IPS-15b (cell line): ENCODE results near the gene B3GAT1.

ENCODE experiments used
- H3K27me3 ChIP-seq: one replicate; pipeline ENCODE4 v1.6.1; 2013; ENCODE audit warnings: low read length; ENCODE audit not compliant: control insufficient read depth, insufficient read depth
- H3K36me3 ChIP-seq: one replicate; pipeline ENCODE4 v1.6.1; 2013; ENCODE audit warnings: low read length; ENCODE audit not compliant: control insufficient read depth, insufficient read depth
- H3K4me1 ChIP-seq: one replicate; pipeline ENCODE4 v1.6.1; 2013; ENCODE audit warnings: mild to moderate bottlenecking, low read length; ENCODE audit not compliant: control insufficient read depth, insufficient read depth
- H3K4me3 ChIP-seq: one replicate; pipeline ENCODE4 v1.5.1; 2013; ENCODE audit warnings: low read depth, low read length
- H3K9ac ChIP-seq: one replicate; pipeline ENCODE4 v1.6.1; 2013; ENCODE audit warnings: low read depth, mild to moderate bottlenecking, low read length
- H3K9me3 ChIP-seq: one replicate; pipeline ENCODE4 v1.6.1; 2013; ENCODE audit warnings: mild to moderate bottlenecking, low read length; ENCODE audit not compliant: control insufficient read depth, insufficient read depth

B3GAT1 gene

DNA sequence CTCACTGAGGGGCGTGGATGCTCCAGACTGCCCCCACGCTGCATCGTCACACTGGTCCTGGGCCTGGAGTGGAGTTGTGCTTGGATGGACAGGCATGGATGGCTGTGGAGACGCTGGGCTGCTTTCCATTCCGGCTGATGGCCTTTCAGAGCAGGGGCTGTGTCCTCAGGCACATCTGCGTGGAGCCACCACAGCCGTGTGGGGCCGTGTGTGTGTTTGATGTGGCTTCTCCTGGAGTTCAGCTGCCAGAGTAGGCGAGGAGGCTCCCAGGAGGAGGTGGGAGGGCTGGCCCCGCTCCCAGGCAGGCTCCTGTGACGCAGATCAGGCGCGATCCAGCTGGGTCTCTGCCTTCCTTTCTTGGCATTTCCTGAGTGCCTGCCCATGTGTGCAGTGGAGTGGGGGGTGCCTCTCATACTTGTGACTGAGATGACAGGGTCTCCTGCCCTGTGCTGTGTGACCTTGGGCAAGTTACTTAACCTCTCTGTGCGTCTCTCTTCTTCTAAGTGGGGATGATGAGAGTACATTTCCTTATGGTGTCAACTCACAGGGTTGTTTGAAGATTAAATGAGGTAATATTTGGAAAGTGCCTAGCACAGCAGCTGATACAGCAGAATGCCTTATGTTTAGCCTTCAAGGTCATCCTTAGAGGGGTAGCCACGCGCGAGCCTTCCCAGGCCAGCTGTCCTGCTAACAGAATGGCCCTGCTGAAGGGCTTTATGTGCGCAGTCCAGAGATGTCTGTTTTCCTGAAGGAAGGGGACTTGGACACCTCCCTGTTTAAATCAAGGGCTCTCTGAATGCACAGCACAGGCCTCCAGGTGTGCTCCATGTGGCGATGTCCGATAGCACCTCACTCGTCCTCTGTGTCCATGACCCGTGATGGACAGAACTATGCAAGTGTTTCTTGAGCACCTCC lies 46.8 kb downstream of the B3GAT1 start:
- H3K9ac ChIP-seq, result no peak overlapping the region
- no peaks in the 10 kb centered on the region for H3K36me3 ChIP-seq
- no peaks in the 10 kb centered on the region for H3K27me3 ChIP-seq
- no peak overlapping the region for H3K4me3 ChIP-seq
- H3K4me1 ChIP-seq, result no peaks in the 10 kb centered on the region
- H3K9me3 ChIP-seq, result no peaks in the 10 kb centered on the region

DNA sequence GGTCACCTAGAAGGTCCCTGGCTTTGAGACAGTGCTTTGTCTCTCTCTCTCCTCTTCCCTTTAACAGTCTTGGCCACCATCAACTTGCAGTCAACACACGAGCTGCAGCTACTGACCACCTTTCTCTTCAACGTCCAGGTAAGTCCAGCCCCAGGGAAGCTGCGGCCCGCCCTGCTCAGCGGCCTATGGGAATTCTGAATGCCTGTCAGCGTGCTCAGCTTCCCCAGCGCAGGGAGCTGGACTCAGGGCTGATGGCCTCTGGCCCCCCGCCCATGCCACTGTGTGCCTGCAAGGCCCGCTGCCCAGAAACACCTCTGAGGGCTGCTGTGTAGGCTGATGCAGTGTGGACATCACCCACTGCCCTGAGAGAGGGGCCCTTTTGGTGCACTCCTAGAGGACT lies 47.8 kb downstream of the B3GAT1 start:
- Histone ChIP-seq H3K9me3 (no peaks in the 10 kb centered on the region), H3K4me1 (no peaks in the 10 kb centered on the region), H3K36me3 (no peaks in the 10 kb centered on the region), H3K9ac (no peak overlapping the region), H3K4me3 (no peak overlapping the region), H3K27me3 (no peaks in the 10 kb centered on the region)

DNA sequence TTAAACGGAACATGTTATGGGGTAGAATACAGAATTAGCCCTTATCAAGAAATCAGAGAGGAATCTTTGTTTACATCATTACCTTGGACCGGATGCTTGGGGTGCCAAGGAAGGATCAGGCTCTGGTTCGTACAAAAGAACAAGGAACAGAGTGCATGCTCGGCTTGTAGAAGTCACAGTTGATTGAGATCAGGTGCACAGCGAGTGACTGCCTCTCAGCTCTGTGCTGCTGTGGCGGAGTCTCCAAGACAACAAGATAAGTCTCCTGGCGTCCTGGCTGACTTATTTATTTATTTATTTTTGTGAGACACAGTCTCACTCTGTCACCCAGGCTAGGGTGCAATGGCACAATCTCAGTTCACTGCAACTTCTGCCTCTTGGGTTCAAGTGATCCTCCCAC lies 48.5 kb downstream of the B3GAT1 start:
- Histone ChIP-seq H3K4me3 (no peak overlapping the region), H3K4me1 (no peaks in the 10 kb centered on the region), H3K27me3 (no peaks in the 10 kb centered on the region), H3K9ac (no peak overlapping the region), H3K36me3 (no peaks in the 10 kb centered on the region), H3K9me3 (no peaks in the 10 kb centered on the region)

DNA sequence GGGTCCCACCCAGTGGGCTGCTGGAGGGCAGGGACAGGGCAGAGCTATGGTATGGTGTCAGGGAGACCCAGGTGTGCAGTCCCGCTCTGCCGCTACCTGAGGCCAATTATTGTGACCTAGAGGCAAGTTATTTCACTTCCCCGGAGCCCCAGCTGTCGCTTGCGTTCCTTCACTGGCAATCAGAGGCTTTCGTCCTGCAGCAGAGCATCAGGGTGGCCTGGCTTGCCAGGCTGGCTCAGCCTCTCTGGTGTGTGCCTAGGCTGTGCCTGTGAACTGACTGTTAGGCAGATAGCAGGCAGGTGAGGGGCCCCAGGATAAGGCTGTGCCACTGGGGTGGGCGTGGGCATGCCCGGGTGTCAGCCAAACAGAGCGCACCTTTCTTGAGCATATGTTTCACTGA lies 48.9 kb downstream of the B3GAT1 start:
- no peaks in the 10 kb centered on the region for H3K4me1 ChIP-seq
- no peak overlapping the region for H3K9ac ChIP-seq
- H3K4me3 ChIP-seq, result no peak overlapping the region
- no peaks in the 10 kb centered on the region for H3K27me3 ChIP-seq
- no peaks in the 10 kb centered on the region for H3K36me3 ChIP-seq
- no peaks in the 10 kb centered on the region for H3K9me3 ChIP-seq

DNA sequence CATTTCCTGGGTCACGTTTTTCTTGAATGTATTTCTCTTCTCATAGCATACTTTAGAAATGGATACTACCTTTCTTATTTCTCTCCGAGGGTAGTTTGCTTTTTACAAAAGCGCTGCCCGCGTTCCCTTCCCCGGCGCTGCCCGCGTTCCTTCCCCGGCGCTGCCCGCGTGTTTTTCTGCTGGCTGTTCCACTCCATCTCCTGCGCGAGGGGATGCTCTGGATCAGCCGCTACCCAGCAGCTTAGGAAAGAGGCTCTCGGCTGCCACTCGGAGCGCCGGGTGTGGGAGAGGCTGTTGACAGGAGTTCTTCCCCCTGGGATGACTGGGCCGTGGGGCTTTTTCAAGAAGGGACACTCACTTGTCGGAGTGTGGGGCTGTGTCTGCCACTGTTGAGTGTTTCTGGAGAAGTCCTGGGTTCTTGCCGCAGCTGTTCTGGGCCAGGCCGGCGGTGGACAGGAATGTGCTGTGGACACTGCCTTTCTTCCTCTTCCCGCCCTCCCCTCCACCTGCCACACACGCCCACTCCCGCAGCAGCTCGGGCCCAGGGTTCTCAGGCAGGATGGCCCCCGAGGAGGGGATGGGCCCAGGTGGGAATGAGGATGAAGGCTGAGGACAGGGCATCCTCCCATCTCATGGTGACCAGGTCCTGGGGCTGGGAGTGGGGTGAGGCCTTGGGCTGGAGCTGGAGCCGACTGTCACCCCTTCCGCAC lies 49.7 kb downstream of the B3GAT1 start:
- no peaks in the 10 kb centered on the region for H3K27me3 ChIP-seq
- no peaks in the 10 kb centered on the region for H3K4me1 ChIP-seq
- H3K4me3 ChIP-seq, result no peak overlapping the region
- no peaks in the 10 kb centered on the region for H3K9me3 ChIP-seq
- no peak overlapping the region for H3K9ac ChIP-seq
- no peaks in the 10 kb centered on the region for H3K36me3 ChIP-seq

DNA sequence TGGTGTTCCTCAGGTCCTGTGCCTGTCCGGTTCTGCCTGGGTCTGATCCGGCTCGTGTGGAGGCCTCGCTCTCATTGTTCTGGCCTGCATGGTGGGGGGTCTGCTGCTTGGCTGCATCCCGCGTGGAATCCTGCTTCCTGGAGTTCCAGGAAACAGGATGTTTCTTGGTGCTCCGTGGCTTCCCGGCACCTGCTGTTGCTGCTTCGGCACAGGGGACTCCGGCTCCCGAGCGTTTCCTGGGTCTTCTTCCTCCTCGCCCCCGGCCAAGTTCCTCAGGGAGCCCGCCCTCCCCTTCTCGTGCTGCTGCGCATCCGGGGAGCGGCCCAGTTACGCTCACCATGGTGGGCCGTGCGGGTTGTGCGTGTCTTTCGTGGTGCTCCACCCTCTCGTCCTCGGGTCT lies 50.4 kb downstream of the B3GAT1 start:
- Histone ChIP-seq H3K36me3 (no peaks in the 10 kb centered on the region), H3K27me3 (no peaks in the 10 kb centered on the region), H3K4me3 (no peak overlapping the region), H3K9ac (no peak overlapping the region), H3K9me3 (no peaks in the 10 kb centered on the region), H3K4me1 (no peaks in the 10 kb centered on the region)

DNA sequence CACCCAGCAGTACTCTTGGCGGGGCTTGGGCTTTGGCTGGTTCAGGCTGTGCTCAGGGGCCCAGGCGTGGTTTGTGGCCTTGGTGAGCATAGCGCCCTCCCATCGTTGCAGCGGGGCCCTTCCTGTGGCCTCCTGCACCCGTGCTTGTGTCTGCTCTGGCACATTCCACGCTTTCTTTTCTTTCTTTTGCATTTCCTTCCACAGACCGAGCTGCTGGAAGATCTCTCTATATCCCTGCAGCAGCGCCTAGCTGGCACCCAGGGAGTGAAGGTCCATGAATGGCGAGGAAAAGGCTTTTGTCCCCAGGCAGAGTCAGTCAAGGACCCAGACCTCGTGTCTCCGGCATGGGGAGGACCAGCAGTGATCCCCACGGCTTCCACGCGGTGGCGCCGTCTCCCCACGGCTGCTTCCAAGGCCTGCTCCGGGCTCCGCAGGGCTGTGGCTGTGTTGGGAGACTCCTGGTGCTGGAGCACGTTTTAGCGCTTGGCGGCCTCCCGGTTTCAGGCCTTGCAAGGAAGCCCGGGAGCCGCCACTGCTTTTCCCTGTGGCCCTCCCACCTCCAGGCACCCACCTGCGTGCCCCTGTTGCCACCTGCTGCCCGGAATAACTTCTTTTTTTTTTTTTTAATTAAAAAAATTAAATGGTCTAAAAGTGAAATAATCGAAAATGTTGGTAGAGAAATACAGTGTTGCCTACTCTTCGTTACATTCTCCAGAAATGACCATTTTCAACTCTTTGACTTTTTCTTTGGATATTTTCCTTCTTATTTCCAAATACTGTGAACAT lies 51.8 kb downstream of the B3GAT1 start:
- Histone ChIP-seq H3K36me3 (no peaks in the 10 kb centered on the region), H3K4me3 (no peak overlapping the region), H3K9ac (no peak overlapping the region), H3K4me1 (no peaks in the 10 kb centered on the region), H3K27me3 (no peaks in the 10 kb centered on the region), H3K9me3 (no peaks in the 10 kb centered on the region)

DNA sequence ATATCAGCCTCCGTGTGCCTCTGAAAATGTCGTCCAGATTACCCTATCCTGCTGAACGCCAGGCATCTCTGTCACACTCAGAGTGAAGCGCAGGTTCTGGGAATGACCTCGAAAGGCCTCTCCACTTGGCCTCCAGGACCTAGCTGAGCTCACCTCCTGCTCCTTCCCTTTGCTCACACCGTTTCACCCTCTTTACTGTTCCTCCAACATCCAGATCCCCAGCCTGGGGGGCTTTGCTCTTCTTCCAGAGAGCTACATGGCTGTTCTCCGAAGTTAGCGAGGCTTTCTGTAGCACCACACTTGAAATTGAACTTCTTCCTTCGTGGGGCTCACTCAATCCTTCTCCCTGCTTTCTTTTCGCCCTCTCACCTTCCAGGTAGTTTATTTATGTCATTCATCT lies 52.4 kb downstream of the B3GAT1 start:
- Histone ChIP-seq H3K4me3 (no peak overlapping the region), H3K9ac (no peak overlapping the region), H3K36me3 (no peaks in the 10 kb centered on the region)

DNA sequence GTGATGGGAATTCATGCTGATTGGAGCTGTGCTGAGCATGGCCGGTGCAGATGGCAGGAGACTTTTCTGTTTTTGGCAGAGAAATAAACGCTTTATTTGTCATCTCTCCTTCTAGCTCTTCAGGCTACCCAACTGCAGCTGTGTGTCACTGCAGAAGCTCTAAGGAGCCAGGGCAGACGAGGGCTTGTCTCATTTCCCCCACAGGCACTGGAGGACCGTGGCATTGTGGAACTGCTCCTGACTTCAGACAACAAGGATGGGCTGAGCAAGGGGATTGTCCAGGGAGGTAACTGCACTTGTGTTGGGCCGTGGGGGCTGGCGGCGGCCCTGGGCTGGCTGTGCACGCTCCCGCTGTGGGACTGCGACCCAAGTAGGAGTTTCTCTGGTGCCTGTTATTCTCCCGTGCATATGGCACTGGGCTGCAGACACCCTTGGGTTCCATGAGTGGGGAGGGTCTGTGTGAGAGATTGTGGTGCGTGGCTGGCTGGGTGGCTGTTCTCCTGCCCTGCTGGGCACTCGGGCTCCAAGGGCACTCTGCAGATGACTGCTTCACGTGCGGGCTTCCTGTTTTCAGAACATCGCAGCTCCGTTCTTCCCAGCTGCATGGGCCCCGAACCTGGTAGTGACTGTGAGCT lies 53.1 kb downstream of the B3GAT1 start:
- H3K36me3 ChIP-seq, result no peaks in the 10 kb centered on the region
- no peak overlapping the region for H3K4me3 ChIP-seq
- no peaks in the 10 kb centered on the region for H3K4me1 ChIP-seq
- no peaks in the 10 kb centered on the region for H3K27me3 ChIP-seq
- H3K9ac ChIP-seq, result no peak overlapping the region
- H3K9me3 ChIP-seq, result no peaks in the 10 kb centered on the region

More for the DNA sequence above, 52.4 kb downstream of the B3GAT1 start:
- Histone ChIP-seq H3K27me3 (no peaks in the 10 kb centered on the region), H3K9me3 (no peaks in the 10 kb centered on the region), H3K4me1 (no peaks in the 10 kb centered on the region)

DNA sequence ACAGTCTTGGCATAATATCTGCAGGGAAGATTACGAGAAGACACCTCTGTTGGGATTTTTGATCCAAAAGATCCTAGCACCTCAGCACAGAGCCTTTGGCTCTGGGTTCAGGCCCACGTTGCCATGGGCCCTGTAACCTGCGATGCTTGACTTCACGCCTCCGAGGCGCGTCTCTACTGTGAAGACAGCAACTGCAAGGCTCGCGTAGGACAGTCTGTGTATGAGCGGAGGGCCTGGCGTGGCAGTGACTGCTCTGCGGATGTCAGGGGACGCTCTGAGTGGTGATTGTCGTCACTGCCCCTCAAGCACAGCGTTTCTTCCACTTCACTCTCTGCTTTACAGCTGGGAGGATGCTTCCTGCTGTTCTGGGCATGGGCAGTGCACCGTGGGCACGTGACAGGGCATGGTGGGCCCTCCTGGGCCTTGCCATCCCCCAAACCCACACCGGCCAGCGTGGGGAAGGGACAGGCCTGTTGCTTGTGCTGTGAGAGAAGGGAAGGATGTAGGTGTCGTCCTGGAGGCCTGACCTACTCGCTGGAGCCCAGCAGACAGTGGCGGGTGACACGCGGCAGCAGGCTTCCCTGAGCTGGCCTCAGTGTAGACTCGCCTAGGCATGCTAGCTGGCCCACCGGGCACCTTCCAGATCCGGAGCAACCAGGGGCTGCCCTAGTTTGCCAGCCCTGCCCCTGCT lies 53.7 kb downstream of the B3GAT1 start:
- H3K27me3 ChIP-seq, result no peaks in the 10 kb centered on the region
- H3K4me1 ChIP-seq, result no peaks in the 10 kb centered on the region
- H3K9me3 ChIP-seq, result no peaks in the 10 kb centered on the region
- no peak overlapping the region for H3K4me3 ChIP-seq
- H3K36me3 ChIP-seq, result no peaks in the 10 kb centered on the region
- H3K9ac ChIP-seq, result no peak overlapping the region

DNA sequence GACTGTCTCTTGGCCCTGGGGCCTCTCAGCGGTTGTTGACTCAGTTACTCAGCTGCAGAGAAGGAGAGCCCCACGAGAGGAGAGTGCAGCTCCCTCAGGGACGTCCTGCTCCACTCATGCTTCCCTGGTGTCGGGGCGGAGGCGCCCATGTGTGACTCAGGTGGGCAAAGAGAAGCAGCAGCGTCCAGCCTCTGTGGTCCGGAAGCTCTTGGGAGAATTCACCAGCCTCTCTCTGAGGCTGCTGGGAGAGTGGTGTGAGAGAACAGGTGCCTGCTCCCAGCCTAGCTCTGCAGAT lies 54.5 kb downstream of the B3GAT1 start:
- Histone ChIP-seq H3K9ac (no peak overlapping the region), H3K9me3 (no peaks in the 10 kb centered on the region), H3K4me1 (no peaks in the 10 kb centered on the region), H3K4me3 (no peak overlapping the region), H3K36me3 (no peaks in the 10 kb centered on the region), H3K27me3 (no peaks in the 10 kb centered on the region)
